HepG2 (cell line): ENCODE data around the gene NEURL4. TPM values are rescaled to one million over a fixed set of nuclear protein-coding genes. Genes with fewer than 3 reads are reported as not detected.

ENCODE experiments used
- ATF7 ChIP-seq, 2 experiments: fragments of 450-650 bp in 1 of 2; sonication (generic) in 1 of 2; formaldehyde crosslinking in 1 of 2; IDR thresholded peaks; 2 replicates each; pipeline versions ENCODE4 v1.4.0 to v1.6.1; 2016 to 2020; ENCODE audit warnings: antibody characterized with exemption in 1 of 2, mild to moderate bottlenecking in 1 of 2, missing genetic modification reagents in 1 of 2
- CAMTA2 ChIP-seq: sonication (generic); formaldehyde crosslinking; IDR thresholded peaks from 2 replicates; pipeline ENCODE4 v1.4.0; 2020; ENCODE audit warnings: mild to moderate bottlenecking, missing genetic modification reagents, borderline replicate concordance
- CERS6 ChIP-seq: sonication (generic); formaldehyde crosslinking; IDR thresholded peaks from 2 replicates; pipeline ENCODE4 v1.5.0; 2020; ENCODE audit warnings: missing genetic modification reagents
- PATZ1 ChIP-seq: sonication (generic); formaldehyde crosslinking; IDR thresholded peaks from 2 replicates; pipeline ENCODE4 v1.4.0; 2020; ENCODE audit warnings: missing genetic modification reagents
- RFX1 ChIP-seq: fragments of 450-650 bp; IDR thresholded peaks from 2 replicates; pipeline ENCODE4 v1.6.1; 2017
- SIX4 ChIP-seq: sonication (generic); formaldehyde crosslinking; IDR thresholded peaks from 2 replicates; pipeline ENCODE4 v1.4.0; 2020; ENCODE audit warnings: missing genetic modification reagents
- SKIL ChIP-seq: sonication (generic); formaldehyde crosslinking; IDR thresholded peaks from 2 replicates; pipeline ENCODE4 v1.8.0; 2022; ENCODE audit warnings: missing genetic modification reagents, mild to moderate bottlenecking, moderate library complexity, borderline replicate concordance
- SRY ChIP-seq: sonication (generic); formaldehyde crosslinking; IDR thresholded peaks from 2 replicates; pipeline ENCODE4 v1.8.0; 2022; ENCODE audit warnings: mild to moderate bottlenecking, missing genetic modification reagents
- U2AF2 ChIP-seq: fragments of 200-400 bp; formaldehyde crosslinking; IDR thresholded peaks from 2 replicates; pipeline ENCODE4 v1.6.1; 2017; ENCODE audit warnings: low read depth, mild to moderate bottlenecking, low read length
- ZHX2 ChIP-seq, 2 experiments: sonication (generic) in 1 of 2; formaldehyde crosslinking in 1 of 2; IDR thresholded peaks; 2 replicates each; pipeline versions ENCODE4 v1.6.1 to v1.9.0; 2014 to 2022; ENCODE audit warnings: antibody characterized with exemption in 1 of 2, borderline replicate concordance in 1 of 2, inconsistent platforms in 1 of 2, low read depth in 1 of 2, missing genetic modification reagents in 1 of 2
- ZNF143 ChIP-seq: sonication (generic); formaldehyde crosslinking; IDR thresholded peaks from 2 replicates; pipeline ENCODE4 v1.4.0; 2020; ENCODE audit warnings: missing genetic modification reagents
- ZNF724P ChIP-seq: sonication (generic); formaldehyde crosslinking; IDR thresholded peaks from 2 replicates; pipeline ENCODE4 v1.8.0; 2022; ENCODE audit warnings: missing genetic modification reagents, borderline replicate concordance
- polyA plus RNA-seq, 8 experiments: library from polyadenylated mRNA; depleted of rRNA in 3 of 8; stranded (reverse) in 7 of 8; unstranded in 1 of 8; fragments of >200 nt; fragmentation: Illumina TruSeq in 4 of 8; extraction: Trizol in 4 of 8; gene quantifications; 2 replicates each; pipeline versions ENCODE4 v1.2.1 to v1.2.3, GENCODE V29; 2011 to 2016; ENCODE audit warnings: low read depth in 4 of 8, missing spikeins in 1 of 8, mixed read lengths in 1 of 8; ENCODE audit not compliant: insufficient read depth in 1 of 8
- total RNA-seq, 5 experiments: library from RNA; depleted of rRNA; stranded (reverse); fragments of >200 nt; fragmentation: Illumina TruSeq; extraction: Trizol; gene quantifications; 2 replicates each; pipeline ENCODE4 v1.2.3, GENCODE V29; 2016; ENCODE audit warnings: low read depth in 1 of 5

NEURL4 gene
- total and polyA plus RNA-seq, 2 of the 13 experiments (the other 11 are each of a cell fraction or from before 2014, with no cell fraction given): 14.8 to 15.7 TPM

GRCh38 chr17:7281953-7282751 is 47.0 kb downstream of the NEURL4 start (continued):
- no peak for TF ChIP-seq CAMTA2 (CRISPR knock-in tag)
- 0 out of 2 replicates have a peak, but pooled peaks have one; percentile 7 for TF ChIP-seq ZNF143 (CRISPR knock-in tag)
- no peak for TF ChIP-seq RFX1
- peak; percentile 78 for TF ChIP-seq SIX4 (CRISPR knock-in tag)
- peak; percentile 89 for TF ChIP-seq PATZ1 (CRISPR knock-in tag)
- no peak for TF ChIP-seq CERS6
- no peak for TF ChIP-seq U2AF2
- TF ChIP-seq SRY (CRISPR knock-in tag): 0 out of 2 replicates have a peak, but pooled peaks have one; percentile 44
- TF ChIP-seq ZNF724P (CRISPR knock-in tag): no peak
- TF ChIP-seq SKIL (CRISPR knock-in tag): 0 out of 2 replicates have a peak, but pooled peaks have one; percentile 22
- TF ChIP-seq ZHX2 (IDR thresholded peaks at IDR 0.05; ENCODE audit: low read depth): no peak
- no peak for TF ChIP-seq ZHX2 (CRISPR knock-in tag; IDR thresholded peaks at IDR 0.05; ENCODE audit: borderline replicate concordance)
- TF ChIP-seq ATF7 (IDR thresholded peaks at IDR 0.05): no peak
- TF ChIP-seq ATF7 (CRISPR knock-in tag; IDR thresholded peaks at IDR 0.05): no peak
